Endothelial cell of umbilical vein (primary cell): Measurements from ENCODE around the gene DPH6. TPM values are rescaled to one million over a fixed set of nuclear protein-coding genes. Genes with fewer than 3 reads are reported as not detected.
A peak's percentile ranks its signal among the peaks of the same experiment; 100 is the strongest.

Experiments
- BruUV-seq: library from RNA; stranded (reverse); fragments of 400-500 nt; replicated peaks from 2 replicates; lab custom pipeline; 2021; lab: Mats Ljungman, UMichigan
- CTCF ChIA-PET: fragments of 300-600, 350-600 bp; sonication (Branson Sonifier 250); formaldehyde crosslinking; loops from one replicate; lab custom pipeline; 2021; ENCODE audit warnings: antibody characterized with exemption, inconsistent platforms; lab: Charles Lee
- POLR2A ChIA-PET: fragments of 300-600, 350-600 bp; sonication (Branson Sonifier 250); formaldehyde crosslinking; loops from one replicate; lab custom pipeline; 2021; ENCODE audit warnings: antibody characterized with exemption, inconsistent platforms; lab: Charles Lee
- DNase-seq: peaks from one replicate; pipeline ENCODE4 v3.0.0-alpha.2; 2011; ENCODE audit warnings: low read depth, low spot score
- FAIRE-seq: peaks from 2 replicates; lab custom pipeline; 2011; peaks lifted over from hg19 to GRCh38; lab: Jason Lieb, UNC
- H2AFZ ChIP-seq: 2 replicates; pipeline ENCODE4 v1.6.0; 2012; ENCODE audit warnings: low read depth, low read length, control low read depth, inconsistent platforms
- H3K27ac ChIP-seq: 2 replicates; pipeline ENCODE4 v1.5.1; 2011; ENCODE audit warnings: low read depth, mild to moderate bottlenecking, control low read depth, low read length, moderate library complexity; ENCODE audit not compliant: insufficient read depth
- H3K27me3 ChIP-seq, 2 experiments: 2 replicates each; pipeline versions ENCODE4 v1.6.0 to v1.6.1; 2011; ENCODE audit warnings: low read length in 2 of 2, mixed read lengths in 1 of 2; ENCODE audit not compliant: control insufficient read depth in 2 of 2, insufficient read depth in 2 of 2
- H3K36me3 ChIP-seq, 2 experiments: 2 replicates in 1 of 2; 3 replicates in 1 of 2; pipeline ENCODE4 v1.5.1; 2011; ENCODE audit warnings: low read length in 2 of 2, mild to moderate bottlenecking in 1 of 2, moderate library complexity in 1 of 2; ENCODE audit not compliant: control insufficient read depth in 2 of 2, insufficient read depth in 2 of 2; ENCODE audit errors: extremely low read depth in 1 of 2
- H3K4me1 ChIP-seq: 3 replicates; pipeline ENCODE4 v1.5.1; 2011; ENCODE audit warnings: mild to moderate bottlenecking, low read length; ENCODE audit not compliant: control insufficient read depth, insufficient read depth; ENCODE audit errors: extremely low read depth
- H3K4me2 ChIP-seq: 2 replicates; pipeline ENCODE4 v1.6.1; 2011; ENCODE audit warnings: low read length, control low read depth, mixed read lengths; ENCODE audit not compliant: insufficient read depth
- H3K4me3 ChIP-seq, 3 experiments: fragments of 200-600 bp in 1 of 3; sonication (generic), shearing (Covaris generic) in 1 of 3; replicated peaks in 1 of 3; 2 replicates each; pipeline ENCODE4 v1.5.1; 2011 to 2016; ENCODE audit warnings: control low read depth in 3 of 3, low read length in 3 of 3, mild to moderate bottlenecking in 2 of 3, inconsistent platforms in 1 of 3, low read depth in 1 of 3, moderate library complexity in 1 of 3; ENCODE audit not compliant: insufficient read depth in 1 of 3
- H3K79me2 ChIP-seq: 2 replicates; pipeline ENCODE4 v1.6.0; 2012; ENCODE audit warnings: low read length, inconsistent platforms; ENCODE audit not compliant: control insufficient read depth, insufficient read depth
- H3K9ac ChIP-seq: replicated peaks from 2 replicates; pipeline ENCODE3; 2011; ENCODE audit warnings: low read length, control low read depth; ENCODE audit not compliant: insufficient read depth; ENCODE audit errors: extremely low read depth
- H3K9me1 ChIP-seq: replicated peaks from 3 replicates; pipeline ENCODE4 v1.6.0; 2011; ENCODE audit warnings: mild to moderate bottlenecking, low read length; ENCODE audit not compliant: control insufficient read depth, insufficient read depth; ENCODE audit errors: extremely low read depth
- H3K9me3 ChIP-seq: replicated peaks from 2 replicates; pipeline ENCODE4 v1.5.1; 2012; ENCODE audit warnings: low read length, inconsistent platforms; ENCODE audit not compliant: control insufficient read depth, insufficient read depth
- H4K20me1 ChIP-seq: replicated peaks from 2 replicates; pipeline ENCODE3; 2011; ENCODE audit warnings: mild to moderate bottlenecking, low read length; ENCODE audit not compliant: control insufficient read depth, insufficient read depth; ENCODE audit errors: extremely low read depth
- CTCF ChIP-seq, 2 donors: IDR thresholded peaks; 1 replicate in 1 of 2; 2 replicates in 1 of 2; pipeline ENCODE4 v1.5.1; 2011; ENCODE audit warnings: low read length in 2 of 2, mild to moderate bottlenecking in 2 of 2, moderate library complexity in 2 of 2, control low read depth in 1 of 2, inconsistent platforms in 1 of 2, low read depth in 1 of 2; ENCODE audit not compliant: insufficient read depth in 1 of 2; ENCODE audit errors: extremely low read depth in 1 of 2
- EZH2 ChIP-seq: IDR thresholded peaks from 2 replicates; pipeline ENCODE4 v1.6.1; 2012; ENCODE audit warnings: borderline replicate concordance, low read depth, mild to moderate bottlenecking, moderate library complexity, low read length, inconsistent platforms; ENCODE audit not compliant: severe bottlenecking
- FOS ChIP-seq: IDR thresholded peaks from 2 replicates; pipeline ENCODE4 v1.6.1; 2011; ENCODE audit warnings: mild to moderate bottlenecking, low read length, moderate library complexity, borderline replicate concordance; ENCODE audit not compliant: insufficient read depth
- GATA2 ChIP-seq: IDR thresholded peaks from 2 replicates; pipeline ENCODE4 v1.7.0; 2011; ENCODE audit warnings: low read depth, mild to moderate bottlenecking, moderate library complexity, mixed read lengths, low read length; ENCODE audit not compliant: insufficient read length, insufficient read depth
- MYC ChIP-seq: IDR thresholded peaks from one replicate; pipeline ENCODE4 v1.6.1; 2011; ENCODE audit warnings: mild to moderate bottlenecking, low read depth, low read length
- POLR2A ChIP-seq: IDR thresholded peaks from 2 replicates; pipeline ENCODE4 v1.6.1; 2012; ENCODE audit warnings: low read depth, mild to moderate bottlenecking, control low read depth, low read length
- dilution Hi-C: fragments of 300-500 bp; cut with MboI; formaldehyde crosslinking; loops from one replicate; pipeline ENCODE4 v1.15.0; 2019; ENCODE audit warnings: low sequenced_read_pairs; ENCODE audit not compliant: extremely low pct_ligation_motif_present
- intact Hi-C: fragments of 100-400 bp; cut with micrococcal nuclease; formaldehyde crosslinking; loops from one replicate; pipeline ENCODE4 v1.10.0; 2022
- polyA plus RNA-seq, 4 experiments: library from polyadenylated mRNA; depleted of rRNA in 3 of 4; stranded (reverse) in 3 of 4; unstranded in 1 of 4; fragments of >200 nt; gene quantifications; 2 replicates each; pipeline versions ENCODE4 v1.2.1 to v1.2.3, GENCODE V29; 2011 to 2012; ENCODE audit warnings: missing spikeins in 1 of 4
- total RNA-seq: library from RNA; stranded (reverse); gene quantifications from 2 replicates; pipeline ENCODE4 v1.2.3, GENCODE V29; 2021
- TF ChIP-seq, protein P1 (sequence below): IDR thresholded peaks from 2 replicates; pipeline ENCODE4 v1.6.1; 2011; ENCODE audit not compliant: insufficient read depth, insufficient read length

The DPH6 gene
- total and polyA plus RNA-seq, 2 donors (not counting 3 experiments of a cell fraction or from before 2014, with no cell fraction given): 4.6 to 10.1 TPM

- BruUV-seq: no TSS peak
- dilution Hi-C loops: no loop called here
- FAIRE-seq (no peak), DNase-seq (peak; percentile 51)
- no peaks in the 10 kb centered on the region for H3K27me3 ChIP-seq
- no peaks in the 10 kb centered on the region for H3K9me3 ChIP-seq
- CTCF ChIA-PET: interaction anchor here (0.9 to 2.3 kb wide), 4 partner anchors 70 to 436 kb away, joined by 3 to 19 read pairs (median 11); no protein-coding TSS in a partner anchor
- no peak overlapping the region for H3K9ac ChIP-seq
- H3K36me3 ChIP-seq: no peaks in the 10 kb centered on the region
- H3K9me1 ChIP-seq: no peaks in the 10 kb centered on the region
- peak overlapping the region; percentile 42 for H3K4me2 ChIP-seq
- POLR2A ChIA-PET: no interaction called here
- intact Hi-C loops: loop anchor here (2.0 to 5.0 kb wide), 2 partner anchors 226 to 1593 kb away; no protein-coding TSS in a partner anchor
- H3K79me2 ChIP-seq: no peaks in the 10 kb centered on the region
- H3K4me1 ChIP-seq: peaks cover 12% of the 10 kb centered on the region
- H4K20me1 ChIP-seq: no peaks in the 10 kb centered on the region
- H2AFZ ChIP-seq: no peak overlapping the region
- no peak overlapping the region for H3K4me3 ChIP-seq
- TF ChIP-seq GATA2 (peak; percentile 52), CTCF (IDR thresholded peaks at IDR 0.05; ENCODE audit: extremely low read depth in 1 of 2, insufficient read depth in 1 of 2, low read depth in 1 of 2, low read length in 2 of 2) (no peak), POLR2A (no peak), FOS (peak; percentile 33), EZH2 (no peak), MYC (no peak)
- TF ChIP-seq, protein P1, sequence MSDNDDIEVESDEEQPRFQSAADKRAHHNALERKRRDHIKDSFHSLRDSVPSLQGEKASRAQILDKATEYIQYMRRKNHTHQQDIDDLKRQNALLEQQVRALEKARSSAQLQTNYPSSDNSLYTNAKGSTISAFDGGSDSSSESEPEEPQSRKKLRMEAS: no peak
- H3K27ac ChIP-seq: peak overlapping the region; percentile 41
Observed at GRCh38 chr15:35514759-35515158, 31.2 kb downstream of the DPH6 start.
